ENCODE measurements around the gene SPTBN1.

The SPTBN1 gene

GRCh38 chr2:54524226-54524991 lies 68.3 kb downstream of the SPTBN1 start:
- in situ Hi-C loops (cut with MboI; ENCODE audit: low sequenced_read_pairs), result loop anchor here (10.0 kb wide), 1 partner anchor 180 kb away; no protein-coding TSS in a partner anchor

GRCh38 chr2:54525321-54525720 lies 69.2 kb downstream of the SPTBN1 start:
- in situ Hi-C loops (cut with MboI; ENCODE audit: low sequenced_read_pairs), result loop anchor here (10.0 kb wide), 1 partner anchor 179 kb away; no protein-coding TSS in a partner anchor

- in situ Hi-C loops (cut with MboI; ENCODE audit: low sequenced_read_pairs), result loop anchor here (10.0 kb wide), 1 partner anchor 178 kb away; no protein-coding TSS in a partner anchor
Observed at GRCh38 chr2:54526226-54526879, 70.2 kb downstream of the SPTBN1 start.

GRCh38 chr2:54528311-54528955 lies 72.3 kb downstream of the SPTBN1 start:
- in situ Hi-C loops (cut with MboI; ENCODE audit: low sequenced_read_pairs), result loop anchor here (10.0 kb wide), 1 partner anchor 176 kb away; no protein-coding TSS in a partner anchor

GRCh38 chr2:54529518-54529917 lies 73.4 kb downstream of the SPTBN1 start:
- in situ Hi-C loops (cut with MboI; ENCODE audit: low sequenced_read_pairs), result loop anchor here (10.0 kb wide), 1 partner anchor 175 kb away; no protein-coding TSS in a partner anchor

GRCh38 chr2:54529935-54530334 lies 73.8 kb downstream of the SPTBN1 start:
- in situ Hi-C loops (cut with MboI; ENCODE audit: low sequenced_read_pairs), result loop anchor here (10.0 kb wide), 1 partner anchor 175 kb away; no protein-coding TSS in a partner anchor

GRCh38 chr2:54531558-54531957 lies 75.4 kb downstream of the SPTBN1 start:
- in situ Hi-C loops (cut with MboI; ENCODE audit: low sequenced_read_pairs), result no loop called here

- in situ Hi-C loops (cut with MboI; ENCODE audit: low sequenced_read_pairs), result no loop called here
Observed at GRCh38 chr2:54534221-54534620, 78.1 kb downstream of the SPTBN1 start.

- in situ Hi-C loops (cut with MboI; ENCODE audit: low sequenced_read_pairs), result no loop called here
Observed at GRCh38 chr2:54534625-54535024, 78.5 kb downstream of the SPTBN1 start.

- in situ Hi-C loops (cut with MboI; ENCODE audit: low sequenced_read_pairs), result no loop called here
Observed at GRCh38 chr2:54535599-54536195, 79.6 kb downstream of the SPTBN1 start.

- in situ Hi-C loops (cut with MboI; ENCODE audit: low sequenced_read_pairs), result no loop called here
Observed at GRCh38 chr2:54536720-54537119, 80.6 kb downstream of the SPTBN1 start.

GRCh38 chr2:54538537-54538936 lies 82.4 kb downstream of the SPTBN1 start:
- in situ Hi-C loops (cut with MboI; ENCODE audit: low sequenced_read_pairs), result no loop called here

GRCh38 chr2:54539683-54540082 lies 83.6 kb downstream of the SPTBN1 start:
- in situ Hi-C loops (cut with MboI; ENCODE audit: low sequenced_read_pairs), result no loop called here

GRCh38 chr2:54540194-54540593 lies 84.1 kb downstream of the SPTBN1 start:
- in situ Hi-C loops (cut with MboI; ENCODE audit: low sequenced_read_pairs), result no loop called here

GRCh38 chr2:54541995-54542394 lies 85.9 kb downstream of the SPTBN1 start:
- in situ Hi-C loops (cut with MboI; ENCODE audit: low sequenced_read_pairs), result no loop called here

- in situ Hi-C loops (cut with MboI; ENCODE audit: low sequenced_read_pairs), result no loop called here
Observed at GRCh38 chr2:54543733-54544396, 87.7 kb downstream of the SPTBN1 start.

GRCh38 chr2:54545702-54546450 lies 89.7 kb downstream of the SPTBN1 start:
- in situ Hi-C loops (cut with MboI; ENCODE audit: low sequenced_read_pairs), result no loop called here

GRCh38 chr2:54546518-54546917 lies 90.4 kb downstream of the SPTBN1 start:
- in situ Hi-C loops (cut with MboI; ENCODE audit: low sequenced_read_pairs), result no loop called here

- in situ Hi-C loops (cut with MboI; ENCODE audit: low sequenced_read_pairs), result no loop called here
Observed at GRCh38 chr2:54546923-54547720, 91.0 kb downstream of the SPTBN1 start.

All from HL-60/S4 treated with retinoic acid at 250 ng/mL for 4 days and 3 days (cell line).